A673 (cell line): ENCODE results near the gene PIEZO1.

Experiments
- CTCF ChIP-seq: fragments of 300-800, 200-600 bp; sonication (generic); conservative IDR thresholded peaks from 2 replicates; pipeline ENCODE4 v1.5.1; 2017; ENCODE audit warnings: low read depth, mild to moderate bottlenecking, antibody characterized with exemption, low read length, moderate library complexity, mixed read lengths
- EZH2 ChIP-seq: fragments of 200-600 bp; sonication (generic); IDR thresholded peaks from 2 replicates; pipeline ENCODE4 v1.6.1; 2017; ENCODE audit warnings: borderline replicate concordance, low read depth, mild to moderate bottlenecking, mixed read lengths, antibody characterized with exemption, low read length; ENCODE audit not compliant: poor library complexity, severe bottlenecking

DNA sequence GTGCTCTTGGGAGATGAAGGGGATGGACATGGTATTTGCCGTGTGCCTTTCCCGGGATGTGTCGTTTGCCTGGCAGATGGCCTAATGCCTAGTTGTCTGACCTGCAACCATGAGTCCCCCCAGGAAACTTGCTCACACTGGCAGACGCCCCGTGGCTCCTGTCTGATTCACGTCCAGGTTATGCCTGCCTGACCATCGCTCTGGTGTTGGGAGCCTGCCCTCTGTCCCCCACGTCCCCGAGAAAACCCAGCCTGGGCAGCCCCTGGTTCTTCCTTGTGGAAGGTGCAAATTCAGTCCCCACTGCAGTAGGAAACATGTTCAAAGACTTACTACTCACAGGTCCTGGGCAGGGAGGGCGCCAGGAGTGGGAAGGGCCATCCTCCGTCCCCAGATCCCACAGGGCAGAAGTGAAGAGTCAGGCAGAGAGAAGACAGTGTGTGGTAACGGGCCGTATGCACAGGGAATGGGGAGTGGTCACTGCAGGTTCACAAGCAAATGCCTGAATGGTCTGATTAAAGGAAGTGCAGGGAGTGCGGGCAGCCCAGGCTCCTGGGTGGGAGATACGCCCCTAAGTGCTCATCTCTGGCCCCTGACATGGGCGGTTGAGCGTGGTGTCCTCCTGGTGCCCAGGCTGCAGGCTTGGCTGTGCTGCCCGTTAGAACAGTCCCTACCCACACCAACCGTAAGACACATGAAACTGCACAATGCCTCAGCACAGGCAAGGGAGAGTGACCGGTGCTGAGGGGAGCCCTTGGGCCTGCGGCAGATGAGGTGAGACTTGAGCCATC, 94.5 kb downstream of the PIEZO1 start:
- TF ChIP-seq CTCF (no peak), EZH2 (no peak)
